ENCODE data around the gene DIAPH1.
A peak's percentile ranks its signal among the peaks of the same experiment; 100 is the strongest.

DIAPH1 gene

DNA sequence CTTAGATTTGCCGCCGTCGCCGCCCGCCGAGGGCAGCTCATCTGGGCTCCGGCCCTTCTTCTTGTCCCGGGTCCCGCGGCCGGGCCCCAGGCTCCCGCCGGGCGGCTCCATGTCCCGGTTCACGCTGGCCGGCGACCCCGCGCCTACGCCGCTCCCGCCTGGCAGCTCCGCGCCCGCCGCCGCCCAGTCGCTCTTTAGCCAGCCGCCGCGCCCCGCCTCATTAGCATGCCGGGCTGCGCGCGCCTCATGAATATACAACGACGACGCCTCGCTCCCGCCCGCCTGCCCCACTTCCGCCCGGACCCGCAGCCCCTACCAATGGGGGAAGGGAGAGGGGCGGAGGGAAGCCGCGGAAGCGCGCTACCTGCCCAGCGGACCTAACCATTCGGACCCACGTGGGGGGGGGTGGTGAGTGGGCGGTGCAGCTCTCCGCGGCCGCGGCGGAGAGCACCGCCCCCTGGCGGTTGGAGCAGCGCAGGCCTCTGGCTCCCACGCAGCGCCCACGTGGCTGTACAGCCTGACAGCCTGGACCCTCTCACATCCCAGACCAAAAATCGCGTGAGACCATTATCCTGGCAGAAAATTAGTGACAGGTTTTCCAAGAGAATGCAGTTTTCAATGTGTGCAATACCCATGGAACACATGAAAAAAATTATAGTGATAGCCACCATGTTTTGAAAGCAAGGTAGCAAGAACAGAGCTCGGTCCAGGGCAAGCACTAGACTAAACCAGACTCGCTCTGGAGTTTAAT is at the start of gene DIAPH1:
DIAPH1 (minus strand) TSS at position 197 of the 751 bp plus-strand sequence; CDS start at position 111, 86 bp downstream.
- peak; percentile 98 for DNase-seq (ENCODE audit: low read depth)

DNA sequence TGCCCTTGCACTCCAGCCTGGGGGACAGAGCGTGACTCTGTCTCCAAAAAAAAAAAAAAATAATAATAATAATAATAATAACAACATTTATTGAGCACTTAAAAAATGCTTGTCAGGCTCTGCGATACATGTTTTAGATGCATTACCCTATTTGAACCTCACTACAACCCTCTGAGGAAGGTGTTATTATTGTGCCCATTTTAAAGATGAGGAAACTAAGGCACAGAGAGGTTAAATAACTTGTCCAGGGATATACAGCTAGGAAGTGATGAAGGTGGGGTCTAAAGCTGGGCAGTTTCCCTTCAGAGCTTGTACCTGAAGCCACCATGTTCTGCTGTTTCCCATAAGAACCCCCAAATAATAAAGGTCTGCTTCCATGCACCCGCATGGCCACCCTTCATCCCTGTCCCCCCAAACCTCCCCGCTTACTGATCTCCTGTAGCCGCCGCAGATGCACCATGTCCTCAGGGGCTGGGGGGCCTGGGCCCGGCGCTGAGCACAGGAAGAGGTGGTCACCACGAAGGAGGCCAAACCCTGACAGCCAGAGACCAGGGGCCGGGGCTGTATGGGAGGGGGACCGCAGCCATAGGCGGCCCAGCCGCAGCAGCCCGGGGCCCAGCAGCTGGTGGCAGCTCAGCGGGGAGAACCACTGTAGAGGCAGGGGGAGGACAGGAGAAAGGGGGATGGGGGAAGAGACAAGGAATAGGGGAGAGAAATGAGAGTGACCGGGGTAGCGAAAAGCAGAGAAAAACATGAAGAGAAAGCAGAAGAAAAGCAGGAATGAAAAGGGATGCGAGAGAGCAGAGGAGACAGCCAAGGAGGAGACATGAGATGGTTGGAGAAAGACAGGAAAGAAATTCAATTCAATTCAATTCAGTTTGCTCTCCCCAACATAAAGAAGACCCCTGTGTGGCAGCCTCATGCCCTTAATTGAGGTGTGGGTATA is 47.5 kb upstream of the DIAPH1 start:
- no peak for DNase-seq (ENCODE audit: low read depth)

DNA sequence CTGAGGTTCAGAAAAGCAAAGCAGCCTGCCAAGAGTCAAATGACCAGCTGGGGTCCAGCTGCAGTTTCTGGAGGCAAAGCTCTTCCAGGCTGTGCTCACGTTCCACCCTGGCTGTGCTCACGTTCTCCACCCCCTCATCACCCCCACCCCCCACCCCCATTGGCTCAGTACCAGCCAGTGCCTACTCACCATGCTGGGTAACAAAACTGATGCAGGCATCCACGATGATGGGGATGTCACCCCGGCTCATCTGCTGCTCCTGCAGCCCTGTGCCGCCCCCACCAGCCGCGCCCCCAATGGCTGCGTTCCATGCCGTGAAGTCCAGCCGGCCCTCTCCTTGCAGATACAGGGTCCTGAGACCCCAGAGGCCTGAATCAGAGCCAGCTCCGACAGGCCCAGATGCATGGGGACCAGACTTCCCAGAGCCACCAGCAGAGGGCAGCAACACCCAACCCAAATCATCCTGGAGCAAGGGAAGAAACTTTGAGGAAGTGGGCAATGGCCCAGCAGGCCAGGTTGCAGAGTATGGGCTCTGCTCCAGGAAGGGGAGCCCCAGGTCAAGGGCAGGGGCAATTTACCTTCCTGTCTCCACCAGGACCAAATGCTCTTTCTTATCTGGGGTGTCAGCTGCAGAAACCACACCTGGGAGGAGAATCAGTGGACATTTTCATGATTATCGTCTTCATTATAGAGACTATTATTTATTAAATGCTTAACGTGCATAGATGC is 46.1 kb upstream of the DIAPH1 start:
- DNase-seq (ENCODE audit: low read depth): peak; percentile 52

DNA sequence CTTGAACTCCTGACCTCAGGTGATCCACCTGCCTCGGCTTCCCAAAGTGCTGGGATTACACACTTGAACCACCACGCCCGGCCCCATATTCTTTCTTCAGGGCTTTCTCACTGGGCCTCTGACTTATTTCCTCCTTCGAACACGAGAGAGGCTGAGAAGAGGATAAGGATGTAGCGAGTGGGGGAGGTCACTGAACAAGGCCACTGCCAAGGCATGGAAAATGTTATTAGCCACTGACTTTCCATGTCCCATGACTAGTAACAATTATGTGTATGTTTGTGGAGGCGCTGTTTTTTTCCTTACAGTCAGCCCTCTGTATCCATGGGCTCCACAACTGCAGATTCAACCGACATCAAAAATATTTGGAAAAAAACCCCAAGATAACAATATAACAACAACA is 44.7 kb upstream of the DIAPH1 start:
- DNase-seq (ENCODE audit: low read depth): no peak

DNA sequence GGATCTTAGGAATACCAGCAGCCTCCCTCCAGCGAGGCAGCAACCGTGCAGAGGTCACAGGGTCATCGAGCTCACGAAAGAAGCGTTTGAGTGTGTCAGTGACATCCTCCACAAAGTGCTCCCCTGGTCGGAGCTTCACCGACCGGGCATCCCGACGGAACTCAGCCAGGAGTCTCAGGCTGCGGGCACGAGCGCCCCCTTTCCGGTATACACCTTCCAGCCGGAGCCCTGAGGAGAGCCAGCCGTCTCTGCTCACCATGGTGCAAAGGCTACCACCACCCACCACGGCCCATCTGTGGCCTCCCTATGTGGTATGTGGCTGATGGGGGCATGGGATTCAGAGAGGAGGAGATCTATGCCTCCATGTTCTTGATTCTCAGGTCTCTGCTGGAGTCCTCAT is 43.2 kb upstream of the DIAPH1 start:
- DNase-seq (ENCODE audit: low read depth): no peak

DNA sequence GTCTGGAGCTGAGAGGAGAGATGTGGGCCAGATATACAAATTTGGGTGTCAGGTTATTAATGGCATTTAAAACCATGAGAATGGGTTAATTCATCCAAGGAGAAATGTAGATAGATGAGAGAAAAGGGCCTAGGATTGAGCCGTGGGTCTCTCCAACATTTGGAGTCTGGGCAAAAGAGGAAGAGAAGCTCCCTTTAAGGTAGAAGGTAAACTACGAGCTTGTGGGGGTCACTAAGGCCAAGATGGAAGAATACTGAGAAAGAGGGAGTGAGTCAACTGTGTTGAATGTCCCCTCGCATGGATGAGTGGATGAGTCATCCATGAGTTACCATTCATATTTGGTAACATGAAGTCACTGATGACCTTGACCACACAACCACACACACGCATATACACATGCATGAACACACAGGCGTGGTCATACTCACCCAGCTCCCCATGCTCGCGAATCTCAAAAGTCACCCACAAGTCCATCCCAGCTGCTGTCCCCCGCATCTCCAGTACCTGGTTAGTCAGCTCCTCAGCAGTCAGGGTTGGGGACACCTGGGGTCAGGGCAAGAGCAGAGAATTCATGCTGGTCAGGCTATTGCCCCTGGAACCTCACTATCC is 39.2 kb upstream of the DIAPH1 start:
- DNase-seq (ENCODE audit: low read depth): no peak

DNA sequence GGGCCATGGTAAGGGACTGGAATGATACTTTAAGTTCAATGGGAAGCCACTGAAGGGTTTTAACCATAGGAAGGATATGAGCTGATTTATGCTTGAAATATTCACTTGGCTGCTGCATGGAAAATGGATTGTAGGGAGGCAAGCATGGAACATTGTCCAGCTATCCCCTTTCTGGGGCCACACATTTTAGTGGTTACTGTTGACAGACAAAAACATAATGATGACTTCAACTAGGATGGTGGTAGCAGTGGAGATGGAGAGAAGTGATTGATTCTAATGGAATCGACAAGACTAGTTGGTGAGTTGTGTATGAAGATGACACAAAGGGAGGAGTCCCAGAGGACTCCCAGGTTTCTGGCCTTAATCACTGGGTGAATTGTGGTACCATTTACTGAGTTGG is 38.6 kb upstream of the DIAPH1 start:
- no peak for DNase-seq (ENCODE audit: low read depth)

DNA sequence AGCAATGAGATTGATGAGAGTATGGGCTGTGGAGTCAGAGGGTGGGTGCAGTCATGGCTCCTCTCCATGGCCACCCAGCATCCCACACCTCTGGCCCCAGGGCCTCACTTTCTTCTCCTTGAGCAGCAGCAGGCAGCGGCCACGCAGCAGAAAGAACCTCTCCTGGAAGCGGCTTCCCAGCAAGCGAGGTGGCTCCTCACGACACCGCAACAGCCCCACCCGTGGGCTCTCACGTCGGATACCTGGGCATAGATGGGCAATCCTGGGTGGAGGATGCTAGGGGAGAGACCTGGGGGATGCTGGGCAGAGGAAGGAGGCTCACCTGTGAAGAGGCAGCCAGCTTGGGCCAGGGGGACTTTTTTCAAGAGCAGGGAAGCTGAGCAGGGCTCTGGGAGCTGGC is 37.6 kb upstream of the DIAPH1 start:
- no peak for DNase-seq (ENCODE audit: low read depth)

DNA sequence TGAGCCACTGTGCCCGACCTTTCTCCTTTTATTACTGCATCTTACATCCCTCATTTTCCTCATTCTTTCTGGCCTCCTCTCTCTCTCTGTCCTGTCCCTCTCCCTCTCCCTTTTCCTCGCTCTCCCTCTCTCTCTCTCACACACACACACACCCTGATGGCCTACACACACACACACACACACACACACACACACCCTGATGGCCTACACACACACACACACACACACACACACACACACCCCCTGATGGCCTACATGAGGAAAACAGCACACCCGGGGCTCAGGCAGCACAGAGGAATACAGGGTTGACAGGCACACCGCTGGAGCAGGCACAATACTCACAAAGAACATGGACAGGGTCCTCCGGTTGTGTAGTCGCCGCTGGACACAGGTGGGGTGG is 36.2 kb upstream of the DIAPH1 start:
- no peak for DNase-seq (ENCODE audit: low read depth)

DNA sequence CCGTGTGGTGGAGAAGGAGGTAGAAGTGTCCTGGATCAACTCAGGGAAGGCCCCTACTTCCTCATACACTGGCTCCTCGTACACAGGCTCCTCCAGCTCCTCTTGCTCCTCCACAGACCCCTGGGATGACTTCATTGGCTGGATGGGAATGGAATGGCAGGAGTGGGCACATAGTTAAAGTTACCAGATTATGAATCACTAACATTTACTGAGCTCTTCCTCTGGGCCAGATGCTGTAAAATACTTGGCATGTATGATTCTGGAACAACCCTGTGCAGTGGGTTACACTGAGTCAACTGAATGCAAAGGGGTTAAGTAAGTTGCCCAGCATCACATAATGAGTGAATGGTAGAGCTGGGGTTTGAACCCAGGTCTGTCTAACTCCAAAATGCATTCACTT is 35.5 kb upstream of the DIAPH1 start:
- no peak for DNase-seq (ENCODE audit: low read depth)

DNA sequence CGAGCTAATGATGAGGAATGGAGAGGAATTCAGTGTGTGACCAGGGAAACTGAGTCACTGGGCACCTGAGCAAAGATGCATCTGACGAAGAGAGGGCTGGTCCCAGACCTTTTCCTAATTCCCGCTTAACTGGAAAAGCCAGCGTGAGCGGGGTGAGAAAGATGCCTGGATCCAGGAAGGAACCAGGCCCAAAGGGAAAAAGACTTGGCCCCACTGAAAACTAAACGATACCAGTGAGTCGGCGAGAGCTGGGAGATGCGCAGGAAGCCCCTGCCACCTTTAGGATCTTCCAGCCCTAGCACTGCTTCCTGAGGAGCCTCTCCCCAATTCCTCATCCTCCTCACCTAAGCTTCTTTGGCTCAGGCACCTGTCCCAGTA is 32.9 kb upstream of the DIAPH1 start:
- no peak for DNase-seq (ENCODE audit: low read depth)

DNA sequence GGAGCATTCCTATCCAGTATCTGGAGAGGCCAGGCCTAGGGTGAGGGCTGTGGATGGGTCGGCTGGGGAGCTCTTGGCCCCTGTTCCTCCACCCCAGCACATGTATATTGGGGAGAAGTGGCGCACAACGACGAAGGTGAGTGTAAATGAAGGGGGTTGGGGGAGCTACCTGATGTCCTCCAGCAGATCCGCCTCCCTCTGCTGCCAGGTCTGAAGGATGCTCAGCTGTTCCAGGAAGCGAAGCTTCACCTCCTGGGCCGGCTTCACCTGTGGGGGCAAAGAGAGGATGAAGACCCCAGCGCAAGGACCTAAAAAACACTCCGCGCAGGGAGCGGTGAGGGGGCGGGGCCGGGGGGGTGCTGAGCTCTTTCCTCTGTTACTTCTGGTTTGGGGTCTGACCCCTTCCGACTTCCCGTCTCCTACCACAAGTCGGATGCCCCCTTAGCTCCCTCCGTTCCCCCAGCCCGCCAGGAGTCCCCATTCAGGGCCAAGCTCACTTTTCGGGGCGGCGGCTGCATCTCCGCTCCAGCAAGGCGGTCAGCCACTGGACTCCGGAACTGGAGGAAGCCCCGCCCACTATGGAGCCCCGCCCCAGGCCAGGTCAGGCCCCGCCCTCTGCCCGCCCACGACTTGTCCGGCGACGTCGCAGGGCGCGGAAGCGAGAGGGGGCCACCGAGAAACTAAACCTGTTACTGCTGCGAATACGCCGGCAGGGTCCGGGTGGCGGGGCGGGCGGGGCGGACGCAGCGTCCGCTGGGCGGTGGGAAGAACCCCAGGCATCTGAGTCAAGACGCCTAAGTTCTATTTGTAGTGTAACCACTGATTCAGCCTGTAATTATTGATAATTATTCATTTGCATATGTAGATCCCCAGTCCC is 32.3 kb upstream of the DIAPH1 start, which contains the start of gene FCHSD1:
FCHSD1 (minus strand) TSS at position 568 of the 877 bp plus-strand sequence; CDS start at position 518, 50 bp downstream.
- DNase-seq (ENCODE audit: low read depth): peak; percentile 77

DNA sequence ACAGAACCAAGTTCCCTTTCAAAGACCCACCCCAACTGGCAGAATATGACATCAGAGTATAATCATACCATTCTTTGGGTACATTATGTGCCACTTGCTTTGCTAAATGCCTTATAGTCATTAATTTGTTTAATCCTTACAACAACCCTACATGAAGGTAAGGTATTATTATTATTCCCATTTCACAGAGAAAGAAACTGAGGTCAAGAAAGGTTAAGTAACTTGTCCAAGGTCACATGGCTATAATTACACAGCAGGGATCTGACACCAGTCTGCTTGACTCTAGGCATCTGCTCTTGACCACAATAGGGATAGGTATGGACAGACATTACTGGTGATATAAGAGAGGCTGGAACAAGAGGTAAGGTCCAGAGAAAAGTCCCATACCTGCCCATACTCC is 31.2 kb upstream of the DIAPH1 start:
- no peak for DNase-seq (ENCODE audit: low read depth)

DNA sequence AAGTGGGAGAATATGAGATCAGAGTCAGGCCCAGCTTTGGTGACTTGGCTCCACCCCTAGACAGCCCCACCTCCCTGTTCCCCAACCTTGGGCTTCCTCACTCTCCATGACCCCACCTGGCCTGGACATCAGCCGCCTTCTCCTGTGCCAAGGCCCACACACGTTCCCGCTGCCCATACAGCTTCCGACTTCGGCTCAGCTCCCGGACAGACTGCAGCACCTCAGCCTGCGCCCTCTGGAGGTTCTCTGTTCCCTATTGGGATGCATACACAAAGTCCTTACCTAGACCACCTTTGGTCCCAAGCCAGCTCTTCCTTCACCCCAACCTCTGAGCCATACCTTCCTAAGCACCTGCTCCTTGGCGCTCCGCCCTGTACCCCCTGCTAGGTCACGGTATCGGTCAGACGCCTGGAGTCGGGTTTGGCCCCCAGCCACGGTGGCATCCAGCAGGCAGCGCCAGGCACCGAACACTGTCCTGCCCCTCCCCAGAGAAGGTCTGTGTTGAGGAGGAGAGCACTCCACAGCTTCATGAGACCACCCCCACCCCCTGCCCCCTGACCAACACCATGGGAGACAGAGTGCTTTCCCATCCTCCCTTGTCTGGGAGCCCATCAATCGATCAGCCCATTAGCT is 30.4 kb upstream of the DIAPH1 start:
- DNase-seq (ENCODE audit: low read depth): no peak

DNA sequence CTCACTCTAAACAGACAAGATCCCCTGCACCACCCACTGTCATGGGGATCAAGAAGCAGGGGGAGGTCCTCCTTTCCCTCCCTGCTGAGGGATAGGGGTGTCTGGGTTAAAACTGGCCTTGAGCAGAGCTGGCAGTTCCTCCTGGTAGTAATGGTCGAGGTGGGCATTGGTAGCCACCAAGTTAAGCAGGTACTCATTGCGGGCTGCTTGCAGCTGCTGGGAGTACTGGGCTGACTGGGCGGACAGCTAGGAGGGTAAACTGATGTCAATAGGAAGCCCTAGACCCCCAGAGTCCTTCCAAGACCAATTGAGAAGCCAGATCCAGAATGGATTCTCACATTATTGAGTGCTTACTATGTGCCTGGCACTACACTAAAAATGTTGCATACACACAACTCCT is 29.1 kb upstream of the DIAPH1 start:
- no peak for DNase-seq (ENCODE audit: low read depth)

DNA sequence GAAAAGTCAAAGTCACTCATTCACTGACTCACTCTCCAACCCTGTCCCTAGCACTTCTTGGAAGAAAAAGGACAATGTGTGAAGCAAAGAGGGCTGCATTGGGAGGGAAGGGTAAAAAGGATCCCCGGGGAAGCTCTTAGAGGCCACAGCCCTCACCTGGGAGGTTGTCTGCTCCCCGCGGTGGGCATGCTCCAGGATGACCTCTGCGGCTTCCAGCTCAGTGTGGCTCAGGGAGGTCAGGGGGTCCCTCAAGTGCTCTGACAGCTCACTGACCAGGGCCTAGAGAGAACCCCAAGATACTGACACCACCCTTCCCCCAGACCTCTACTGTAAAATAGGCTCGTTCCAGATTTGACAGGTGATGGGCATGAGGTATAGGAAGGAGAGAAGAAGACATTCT is 28.4 kb upstream of the DIAPH1 start:
- DNase-seq (ENCODE audit: low read depth): no peak

DNA sequence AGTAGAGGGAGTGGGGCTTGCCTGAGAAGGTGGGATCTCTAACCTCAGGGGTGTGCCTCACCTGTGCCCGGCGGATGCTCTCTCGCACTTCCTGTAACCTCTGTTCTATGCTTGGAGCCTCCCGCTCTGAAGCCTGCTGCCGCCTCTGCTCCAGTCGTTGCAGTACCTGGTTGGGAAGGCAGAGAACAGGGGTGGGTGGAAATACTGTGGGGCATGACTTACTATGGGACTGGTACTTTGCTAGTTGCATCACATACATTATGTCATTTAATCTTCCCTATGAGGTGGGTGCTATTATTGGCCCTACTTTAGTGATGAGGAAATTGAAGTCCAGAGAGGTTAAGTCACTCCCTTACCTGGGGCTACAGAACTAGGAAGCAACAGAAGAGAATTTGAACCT is 27.2 kb upstream of the DIAPH1 start:
- no peak for DNase-seq (ENCODE audit: low read depth)

DNA sequence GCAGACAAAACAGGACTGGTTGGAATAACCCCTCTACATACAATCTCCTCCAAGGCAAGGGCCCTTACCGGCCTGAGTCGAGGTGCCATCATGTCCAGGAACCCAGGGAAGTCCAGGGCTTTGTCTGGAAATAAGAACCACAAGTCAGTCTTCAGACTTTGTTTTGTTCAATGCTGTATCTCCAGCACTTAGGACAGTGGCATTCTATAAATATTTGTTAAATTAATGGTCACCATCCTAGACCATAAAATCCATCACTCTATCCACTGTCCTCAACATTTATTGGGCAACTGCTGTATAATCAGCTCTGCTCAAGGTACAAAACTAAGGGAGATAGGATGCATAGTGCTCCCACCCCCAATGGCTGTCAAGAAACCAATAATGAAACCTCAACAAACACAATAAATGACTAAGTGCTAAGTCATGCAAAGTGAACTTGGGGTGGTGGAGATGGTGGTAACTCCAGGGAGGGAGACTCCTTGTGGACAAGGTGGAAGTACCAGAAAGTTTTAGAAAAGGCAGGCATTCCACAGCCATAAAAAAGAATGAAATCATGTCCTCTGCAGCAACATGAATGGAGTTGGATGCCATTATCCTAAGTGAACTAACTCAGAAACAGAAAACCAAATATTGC is 23.0 kb upstream of the DIAPH1 start:
- DNase-seq (ENCODE audit: low read depth): no peak

DNA sequence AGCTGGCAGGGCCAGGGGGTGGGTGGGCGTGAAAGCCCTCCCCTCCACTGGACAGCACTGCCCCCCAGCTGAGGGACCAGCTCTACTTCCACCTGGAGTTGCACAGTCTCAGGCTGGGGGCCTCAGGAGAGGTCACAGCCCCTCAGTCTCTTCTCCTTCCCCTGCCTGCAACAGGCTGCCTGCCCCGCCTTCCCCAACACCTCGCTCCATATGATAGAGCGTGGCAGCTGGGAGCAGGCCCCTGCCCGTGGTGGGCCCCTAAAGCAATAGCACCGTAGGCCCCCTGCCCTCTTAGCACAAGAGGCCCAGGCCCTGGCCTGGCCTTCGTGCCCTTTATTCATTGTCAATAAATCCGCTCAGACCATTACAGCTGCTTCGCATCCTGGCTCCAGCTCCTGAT is 21.9 kb upstream of the DIAPH1 start:
- DNase-seq (ENCODE audit: low read depth): no peak

DNA sequence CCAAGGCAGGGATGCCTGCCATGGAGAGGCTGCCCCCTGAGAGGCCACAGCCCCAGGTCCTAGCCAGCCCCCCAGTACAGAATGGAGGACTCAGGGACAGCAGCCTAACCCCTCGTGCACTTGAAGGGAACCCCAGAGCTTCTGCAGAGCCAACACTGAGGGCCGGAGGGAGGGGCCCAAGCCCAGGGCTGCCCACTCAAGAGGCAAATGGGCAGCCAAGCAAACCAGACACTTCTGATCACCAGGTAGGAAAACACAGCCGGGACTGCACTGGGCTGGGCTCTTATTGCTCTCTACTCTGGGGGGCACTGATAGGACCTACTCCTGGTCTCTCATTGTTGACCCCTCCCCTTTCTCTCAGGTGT is 21.2 kb upstream of the DIAPH1 start:
- no peak for DNase-seq (ENCODE audit: low read depth)

Measured in stimulated activated CD8-positive, alpha-beta memory T cell treated with anti-CD3 and anti-CD28 coated beads, Interleukin-7, amount 100 ng/mL, for 24 hours (primary cell).